C4-2B (cell line): ENCODE data around the gene NAA40.

ENCODE experiments used
- CTCF ChIP-seq: fragments of 450-650 bp; conservative IDR thresholded peaks from 2 replicates; pipeline ENCODE4 v1.5.1; 2017; ENCODE audit warnings: mild to moderate bottlenecking
- ZFX ChIP-seq: fragments of 450-650 bp; IDR thresholded peaks from 2 replicates; pipeline ENCODE4 v1.6.1; 2017

DNA sequence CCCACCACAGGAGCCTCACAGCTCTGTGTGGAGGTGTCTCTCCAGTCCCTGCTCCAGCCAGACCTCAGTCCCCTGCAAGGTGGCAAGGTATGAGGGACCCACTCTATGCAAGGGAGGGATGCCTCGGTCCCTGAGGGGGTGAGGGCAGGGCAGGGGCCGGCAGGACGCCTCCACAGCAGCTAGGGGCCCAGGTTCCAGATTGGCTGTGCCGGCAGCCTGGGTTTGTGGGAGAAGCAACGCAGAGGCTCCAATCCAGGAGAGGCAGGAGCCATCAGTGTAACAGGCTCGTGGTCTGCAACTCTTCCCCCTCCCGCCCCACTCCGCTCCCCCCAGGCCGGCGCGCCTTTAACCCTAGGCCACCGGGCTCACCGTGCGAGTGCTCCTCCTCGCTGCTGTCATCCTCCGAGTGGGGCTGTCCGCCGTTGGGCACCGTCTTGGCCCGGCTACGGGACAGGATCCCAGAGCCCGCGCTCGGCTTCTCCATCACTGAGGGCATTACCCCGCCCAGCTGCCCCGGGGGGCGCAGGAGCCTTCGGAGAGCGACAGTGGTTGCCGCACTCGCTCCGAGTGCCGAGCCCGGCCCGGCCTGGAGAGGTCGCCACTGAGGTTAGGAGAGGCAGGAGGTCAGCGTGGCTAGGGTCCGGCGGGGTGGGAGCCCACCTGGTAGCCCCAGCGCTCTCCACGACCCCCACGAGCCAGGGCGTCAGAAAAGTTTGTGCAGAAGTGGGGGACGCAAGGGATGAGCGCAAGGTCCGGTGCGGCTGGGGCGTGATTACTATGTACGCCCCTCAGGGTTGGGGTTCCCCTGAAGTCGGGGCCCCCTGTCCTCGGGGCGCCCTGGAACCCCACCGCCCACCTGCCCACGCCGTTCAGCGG, 22.6 kb upstream of the NAA40 start:
- TF ChIP-seq CTCF (no peak; the same call in 1 of the 2 replicates), ZFX (no peak)
